GM21576 (cell line): ENCODE data around the gene DDRGK1.
"Not testable (repeated sequence)": the region's sequence is repeated elsewhere in the genome, so short reads cannot be mapped to it uniquely, and the experiment has no call there.

Source experiments
- ATAC-seq: cut with Tn5 transposase; IDR thresholded peaks from one replicate; pipeline ENCODE4 v1.9.1; 2021; ENCODE audit warnings: mild to moderate bottlenecking, moderate library complexity; ENCODE audit not compliant: unreplicated experiment

DDRGK1 gene

DNA sequence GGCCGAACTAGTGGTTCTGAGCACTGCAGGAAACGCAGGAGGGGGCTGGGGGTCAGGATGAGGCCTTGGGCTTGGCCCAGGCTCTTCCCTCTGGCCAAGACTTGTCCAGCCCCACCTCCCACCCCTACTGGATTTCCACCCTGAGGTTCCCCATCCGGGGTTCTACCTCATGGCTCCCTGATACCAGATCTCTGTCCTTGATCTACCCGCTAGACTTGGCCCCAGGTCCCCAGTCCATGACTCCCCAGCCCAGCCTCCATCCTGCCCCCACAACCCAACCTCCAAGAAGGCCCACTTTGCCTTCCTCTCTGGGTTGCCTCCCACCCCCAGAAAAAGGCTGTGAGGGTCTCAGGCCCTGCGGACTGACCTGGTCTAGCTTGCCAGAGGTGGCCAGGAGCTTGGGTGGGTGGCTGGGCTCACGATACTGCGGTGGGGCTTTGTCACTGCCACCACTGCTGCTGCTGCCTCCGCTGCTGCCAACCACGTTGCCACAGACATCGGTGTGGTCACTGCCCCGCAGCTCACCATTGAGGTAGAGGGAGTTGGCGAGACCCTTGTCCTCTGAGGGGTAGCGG, 38.1 kb downstream of the DDRGK1 start:
- ATAC-seq: no peak

DNA sequence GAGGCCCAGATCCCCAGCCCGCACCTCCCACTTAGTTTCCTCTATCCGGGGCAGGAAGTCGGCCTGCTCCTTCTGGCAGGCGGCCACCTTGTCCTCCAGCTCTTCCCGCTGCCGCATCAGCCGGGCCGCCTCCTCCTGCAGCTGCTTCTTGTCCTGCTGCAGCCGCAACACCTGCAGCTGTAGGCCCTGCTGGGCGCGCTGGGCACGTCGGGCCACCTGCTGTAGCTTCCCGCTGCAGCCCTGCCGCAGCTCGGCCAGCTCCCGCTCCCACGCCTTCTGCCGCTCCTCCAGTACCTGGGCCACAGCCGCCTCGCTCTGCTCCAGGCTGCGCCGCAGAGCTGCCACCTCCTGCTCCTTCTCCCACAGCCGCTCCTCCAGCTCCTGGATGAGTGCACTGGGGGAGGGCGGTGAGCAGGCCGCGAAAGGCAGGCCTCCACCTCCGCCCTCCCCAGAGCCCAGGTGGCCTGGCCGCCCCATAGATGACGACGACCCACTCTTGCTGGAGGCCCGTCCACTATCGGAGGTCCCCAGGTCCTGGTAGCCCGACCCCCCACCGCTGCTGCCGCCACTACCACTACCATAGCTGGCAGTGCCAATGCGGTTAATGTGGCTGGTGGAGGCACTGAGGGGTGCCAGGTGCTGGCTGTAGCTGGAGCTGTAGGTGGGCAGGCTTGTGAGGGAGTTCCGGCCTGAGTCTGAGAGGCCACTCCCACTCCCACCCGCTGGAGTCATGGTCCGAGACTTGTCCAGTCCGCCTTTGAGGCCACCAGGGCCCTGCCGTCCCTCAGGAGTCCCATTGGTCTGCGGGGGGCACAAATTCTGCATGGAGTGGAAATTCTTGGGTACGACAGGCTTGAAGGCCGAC, 38.8 kb downstream of the DDRGK1 start:
- ATAC-seq: no peak

DNA sequence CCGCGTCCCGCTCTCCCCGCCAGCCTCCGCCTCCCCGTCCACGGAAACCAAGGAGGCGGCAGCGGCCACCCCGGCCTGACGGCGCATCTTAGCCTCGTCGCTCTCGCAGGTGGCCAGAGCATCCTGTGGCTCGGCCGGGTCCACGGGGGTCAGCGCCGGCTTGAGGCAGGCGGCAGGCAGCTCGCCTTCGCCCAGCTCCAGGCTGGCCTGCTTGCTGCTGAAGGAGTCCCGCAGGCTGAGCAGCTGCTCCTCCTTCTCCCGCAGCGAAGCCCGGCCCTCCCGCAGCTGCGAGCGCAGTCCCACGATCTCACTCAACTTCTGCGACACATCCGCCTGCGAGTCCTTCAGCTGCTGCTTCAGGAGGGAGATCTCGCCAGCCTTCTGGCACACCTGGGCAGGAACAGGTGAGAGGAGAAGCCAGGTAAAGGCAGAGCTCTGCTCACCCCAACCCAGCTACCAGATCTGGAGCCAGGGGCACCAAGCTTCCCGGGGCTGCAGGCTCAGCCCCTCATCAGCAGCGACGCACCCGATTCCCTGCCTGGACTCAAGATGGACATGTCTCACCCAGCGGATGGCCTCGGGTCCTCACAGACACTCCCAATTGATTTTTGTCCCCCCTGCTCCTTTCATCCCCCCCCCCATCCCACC, 39.6 kb downstream of the DDRGK1 start:
- ATAC-seq: no peak

DNA sequence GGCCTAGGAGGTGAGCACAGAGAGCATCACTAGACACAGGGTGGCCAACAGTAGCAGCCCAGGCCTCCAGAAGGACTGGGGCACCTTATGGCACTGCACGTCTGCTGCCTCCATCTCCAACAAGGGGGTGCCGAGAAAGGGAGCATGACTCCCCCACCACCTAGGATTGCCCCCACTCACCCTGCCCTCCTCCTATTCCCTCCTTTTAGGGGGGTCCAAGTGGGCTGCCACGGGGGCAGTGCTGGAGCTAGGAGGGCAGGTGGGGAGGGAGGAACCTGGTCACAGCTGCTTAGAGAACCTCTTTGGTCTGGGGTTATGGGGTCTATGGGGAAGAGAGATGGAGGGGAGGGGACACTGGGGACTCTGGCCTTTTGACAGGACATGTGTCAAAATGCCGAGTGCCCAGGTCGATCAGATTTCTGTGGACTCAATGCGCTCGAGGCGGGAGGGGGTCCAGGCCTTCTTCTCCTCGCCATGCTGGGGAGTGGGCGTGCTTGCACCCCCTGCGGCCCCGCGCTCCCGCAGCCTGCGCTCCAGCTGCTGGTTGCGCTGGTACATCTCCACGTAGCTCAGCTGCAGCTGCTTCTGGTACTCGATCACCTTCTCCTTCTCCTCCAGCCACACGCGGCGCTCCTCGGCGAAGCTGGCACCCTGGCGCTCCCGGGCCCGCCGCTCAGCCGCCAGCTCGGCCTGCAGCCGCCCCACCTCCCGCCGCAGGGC, 40.3 kb downstream of the DDRGK1 start:
- no peak for ATAC-seq

DNA sequence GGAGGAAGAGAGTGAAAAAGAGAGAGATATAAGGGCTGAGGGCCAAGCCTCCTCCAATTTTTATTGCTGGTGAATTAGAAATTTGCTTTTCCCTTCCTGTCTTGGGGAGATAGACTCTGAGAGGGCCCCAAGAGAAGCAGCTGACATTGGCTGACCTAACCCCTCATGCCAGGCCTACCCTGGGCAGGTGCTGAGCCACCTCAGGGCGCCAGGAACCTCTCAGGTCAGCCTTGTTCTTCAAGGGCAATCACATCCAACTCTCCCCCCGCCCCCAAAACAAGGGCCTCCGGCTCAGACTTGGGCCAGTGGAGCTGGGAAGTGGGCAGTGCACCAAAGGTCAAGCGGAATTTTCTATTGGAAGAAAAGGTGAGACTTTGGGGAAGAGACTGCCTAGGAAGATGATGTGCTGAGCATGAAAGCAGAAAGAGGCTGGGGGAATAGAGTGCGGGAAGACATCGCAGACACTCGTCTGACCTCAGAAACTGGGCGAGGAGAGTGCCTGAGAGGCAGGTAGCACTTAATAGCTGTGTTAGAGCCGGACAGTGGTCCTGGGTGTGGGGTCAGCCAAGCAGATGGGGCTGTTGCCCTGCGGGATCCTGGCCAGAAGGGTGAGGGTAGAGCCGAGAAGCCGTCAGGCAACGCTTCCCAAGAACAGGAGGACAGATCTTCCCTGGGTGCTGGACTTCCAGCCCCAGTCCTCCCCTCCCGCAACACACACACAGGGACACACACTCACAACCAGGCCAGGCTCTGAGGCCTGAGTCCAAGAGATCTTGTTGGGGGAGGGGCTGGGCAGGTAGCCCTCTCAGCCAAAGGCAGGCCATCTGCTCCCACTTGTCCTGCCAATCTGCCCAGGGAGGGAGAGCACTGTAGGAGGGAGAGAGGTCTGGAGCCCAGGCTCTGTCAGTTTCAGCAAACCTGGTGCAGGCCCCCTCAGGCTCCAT, 41.1 kb downstream of the DDRGK1 start:
- ATAC-seq: no peak

DNA sequence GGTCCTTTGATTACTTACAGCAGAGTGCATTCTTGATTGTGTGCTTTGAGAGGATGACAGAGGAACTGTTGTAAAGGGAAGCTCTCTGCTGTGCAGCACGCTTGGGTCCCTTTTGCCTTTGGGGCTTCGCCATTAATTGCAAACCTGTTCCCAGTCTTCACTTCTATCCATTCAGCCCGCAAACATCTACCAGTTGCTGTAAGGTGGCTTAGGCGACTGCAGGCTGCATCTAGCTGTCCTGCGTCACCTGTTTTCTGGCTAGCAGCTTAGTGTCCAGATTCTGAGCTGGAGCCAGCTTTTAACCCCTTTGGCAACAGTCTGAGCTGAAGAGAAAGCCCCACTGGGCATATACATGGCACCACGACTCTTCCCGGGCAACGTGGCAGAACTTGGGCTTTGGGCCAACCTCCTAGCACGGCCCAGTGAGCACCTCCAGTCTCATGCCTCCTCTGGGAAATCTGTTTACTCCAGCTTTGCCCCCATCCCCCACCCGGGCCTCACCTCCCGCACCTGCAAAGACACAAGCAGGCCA, 42.3 kb downstream of the DDRGK1 start:
- ATAC-seq: no peak

DNA sequence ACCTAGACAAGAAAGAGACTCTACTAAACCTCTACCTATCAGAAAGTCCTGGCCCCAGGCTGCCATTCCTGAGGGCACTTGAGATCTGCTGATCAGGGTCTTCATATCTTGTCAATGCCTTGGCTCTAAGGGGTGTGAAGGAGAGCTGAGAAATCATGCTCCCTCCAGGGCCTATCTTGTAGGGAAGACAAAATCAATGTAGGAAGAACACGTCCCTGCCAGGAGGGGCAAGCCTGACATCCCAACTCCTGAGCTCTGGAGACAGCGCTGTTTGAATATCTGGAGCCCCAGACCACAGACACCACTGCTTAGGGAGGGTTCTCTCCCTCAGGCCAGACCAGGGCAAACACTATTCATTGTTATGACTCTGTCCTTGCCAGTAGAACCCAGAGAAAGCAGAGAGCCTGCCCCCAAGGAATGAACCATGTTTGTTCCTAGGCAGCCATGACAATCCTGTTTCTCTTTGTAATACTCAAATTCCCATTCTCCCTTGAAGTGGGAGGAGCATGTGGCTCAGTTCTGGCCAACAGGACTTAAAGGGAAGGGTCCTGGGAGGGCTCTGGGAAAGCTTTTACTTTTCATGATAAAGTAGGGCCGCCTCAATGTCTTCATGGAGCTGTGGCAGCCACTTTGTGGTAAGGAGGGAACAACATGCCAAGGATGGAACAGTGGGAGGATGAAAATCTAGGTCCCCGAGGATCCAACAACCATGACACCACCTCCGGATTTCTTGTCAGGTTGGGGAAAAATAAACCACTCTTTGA, 43.0 kb downstream of the DDRGK1 start:
- ATAC-seq: no peak

DNA sequence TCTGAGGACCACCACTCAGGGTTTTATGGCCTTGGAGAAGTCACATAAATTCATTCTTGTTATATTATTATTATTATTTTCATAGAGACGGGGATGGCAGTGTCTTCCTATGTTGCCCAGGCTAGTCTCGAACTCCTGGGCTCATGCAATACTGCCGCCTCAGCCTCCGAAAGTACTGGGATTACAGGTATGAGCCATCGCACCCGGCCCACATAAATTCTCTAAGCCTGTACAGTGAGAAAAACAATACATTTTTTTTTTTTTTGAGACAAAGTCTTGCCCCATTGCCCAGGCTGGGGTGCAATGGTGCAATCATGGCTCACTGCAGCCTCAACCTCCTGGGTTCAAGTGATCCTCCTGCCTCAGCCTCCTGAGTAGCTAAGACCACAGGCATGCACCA, 44.1 kb downstream of the DDRGK1 start:
- no peak for ATAC-seq

DNA sequence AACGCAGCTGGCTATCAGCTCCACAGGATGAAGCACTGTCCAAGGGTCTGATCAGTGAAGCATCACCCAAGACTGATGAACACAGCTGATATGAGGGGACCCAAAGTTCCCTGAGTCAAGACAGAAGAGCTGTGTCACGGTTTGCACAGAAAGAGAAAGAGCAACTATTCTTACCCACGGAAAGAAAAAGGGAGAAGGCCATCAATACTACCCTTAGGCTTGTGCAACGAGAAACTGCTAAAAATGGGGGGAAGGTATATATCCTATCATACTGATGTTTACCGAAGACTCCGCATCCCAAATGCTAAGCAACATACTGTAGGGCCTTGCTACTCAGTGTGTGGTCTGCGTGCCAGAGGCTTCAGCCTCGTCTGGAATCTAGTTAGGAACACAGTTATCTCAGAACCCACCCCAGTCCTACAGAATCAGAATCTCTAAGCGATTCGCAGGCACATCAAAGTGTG, 45.5 kb downstream of the DDRGK1 start:
- no peak for ATAC-seq

DNA sequence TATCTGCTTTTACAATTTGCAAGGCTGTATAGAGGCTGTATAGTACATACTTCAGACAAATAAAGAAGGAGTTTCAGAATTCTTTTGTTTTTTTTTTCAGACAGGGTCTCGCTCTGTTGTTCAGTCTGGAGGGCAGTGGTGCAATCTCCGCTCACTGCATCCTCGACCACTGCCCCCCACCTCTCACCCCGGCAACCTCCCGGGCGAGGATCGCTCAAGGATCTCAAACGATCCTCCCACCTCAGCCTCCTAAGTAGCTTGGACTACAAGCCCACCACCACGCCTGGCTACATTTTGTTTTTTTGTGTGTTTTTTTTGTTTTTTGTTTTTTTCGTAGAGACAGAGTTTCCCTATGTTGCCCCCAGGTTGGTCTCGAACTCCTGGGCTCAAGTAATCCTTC, 46.7 kb downstream of the DDRGK1 start:
- ATAC-seq: no peak

DNA sequence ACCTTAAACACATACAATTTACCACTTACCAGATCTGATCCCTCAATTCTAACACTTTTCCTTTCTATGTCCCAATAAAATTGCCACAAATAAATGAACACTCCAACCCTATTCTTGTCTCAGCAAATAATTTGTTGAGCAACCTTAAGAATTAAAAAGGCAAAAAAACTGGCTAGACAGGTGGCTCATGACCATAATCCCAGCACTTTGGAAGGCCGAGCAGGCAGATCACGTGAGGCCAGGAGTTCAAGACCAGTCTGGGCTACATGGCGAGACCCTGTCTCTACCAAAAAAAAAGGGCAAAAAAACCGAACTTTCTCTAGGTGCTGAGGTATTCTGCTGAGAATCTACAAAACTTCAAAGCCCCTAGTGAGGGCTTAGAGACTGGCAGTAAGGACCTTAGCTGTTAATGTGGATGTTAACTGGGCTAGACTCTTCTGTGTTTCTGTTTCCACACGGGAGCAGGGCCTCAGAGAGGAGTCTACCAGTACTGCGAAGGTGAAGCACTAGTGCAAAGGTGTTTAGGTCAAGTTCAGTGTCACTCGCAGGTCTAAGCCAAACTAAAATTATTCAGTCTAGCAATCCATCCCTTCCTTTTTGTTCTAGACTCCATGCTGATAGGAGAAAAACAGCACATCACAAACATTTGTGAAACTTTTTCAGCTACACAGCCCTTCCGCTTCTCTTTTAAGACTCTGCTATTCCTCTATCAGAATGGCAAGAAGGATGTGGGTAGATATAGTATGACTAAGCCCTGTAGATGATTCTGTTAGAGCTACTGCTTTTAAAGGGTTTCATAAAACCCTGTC, 47.5 kb downstream of the DDRGK1 start:
- ATAC-seq: peak; percentile 61

DNA sequence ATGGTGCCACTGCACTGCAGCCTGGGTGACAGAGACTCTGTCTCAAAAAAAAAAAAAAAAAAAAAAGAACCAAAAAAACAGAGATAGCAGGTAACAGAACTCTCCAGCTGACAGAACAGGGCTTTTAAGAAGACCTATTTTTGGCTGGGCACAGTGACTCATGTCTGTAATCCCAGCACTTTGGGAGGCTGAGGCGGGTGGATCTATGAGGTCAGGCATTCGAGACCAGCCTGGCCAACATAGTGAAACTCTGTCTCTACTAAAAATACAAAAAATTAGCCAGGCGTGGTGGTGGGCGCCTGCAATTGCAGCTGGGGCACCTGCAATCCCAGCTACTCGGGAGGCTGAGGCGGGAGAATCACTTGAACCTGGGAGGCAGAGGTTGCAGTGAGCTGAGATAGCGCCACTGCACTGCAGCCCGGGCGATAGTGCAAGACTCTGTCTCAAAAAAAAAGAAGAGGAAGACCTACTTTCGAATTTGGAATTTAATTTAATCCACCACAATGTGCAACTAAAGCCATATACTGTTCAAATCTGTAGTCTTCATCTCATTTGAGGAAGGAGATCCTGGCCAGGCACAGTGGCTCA, 52.3 kb downstream of the DDRGK1 start:
- not testable (repeated sequence) for ATAC-seq

DNA sequence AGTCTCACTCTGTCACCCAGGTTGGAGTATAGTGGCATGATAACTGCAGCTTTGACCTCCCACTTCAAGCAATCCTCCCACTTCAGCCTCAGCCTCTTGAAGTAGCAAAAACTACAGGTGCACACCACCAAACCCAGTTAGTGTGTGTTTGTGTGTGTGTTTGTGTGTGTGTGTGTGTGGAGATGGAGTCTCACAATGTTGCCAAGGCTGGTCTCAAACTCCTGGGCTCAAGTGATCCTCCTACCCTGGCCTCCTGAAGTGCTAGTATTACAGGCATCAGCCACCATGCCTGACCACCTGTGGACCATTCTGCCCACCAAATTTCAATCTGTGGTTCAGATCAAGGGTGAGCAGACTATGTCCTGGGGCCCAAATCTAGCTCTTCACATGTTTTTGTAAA, 53.6 kb downstream of the DDRGK1 start:
- ATAC-seq: no peak

DNA sequence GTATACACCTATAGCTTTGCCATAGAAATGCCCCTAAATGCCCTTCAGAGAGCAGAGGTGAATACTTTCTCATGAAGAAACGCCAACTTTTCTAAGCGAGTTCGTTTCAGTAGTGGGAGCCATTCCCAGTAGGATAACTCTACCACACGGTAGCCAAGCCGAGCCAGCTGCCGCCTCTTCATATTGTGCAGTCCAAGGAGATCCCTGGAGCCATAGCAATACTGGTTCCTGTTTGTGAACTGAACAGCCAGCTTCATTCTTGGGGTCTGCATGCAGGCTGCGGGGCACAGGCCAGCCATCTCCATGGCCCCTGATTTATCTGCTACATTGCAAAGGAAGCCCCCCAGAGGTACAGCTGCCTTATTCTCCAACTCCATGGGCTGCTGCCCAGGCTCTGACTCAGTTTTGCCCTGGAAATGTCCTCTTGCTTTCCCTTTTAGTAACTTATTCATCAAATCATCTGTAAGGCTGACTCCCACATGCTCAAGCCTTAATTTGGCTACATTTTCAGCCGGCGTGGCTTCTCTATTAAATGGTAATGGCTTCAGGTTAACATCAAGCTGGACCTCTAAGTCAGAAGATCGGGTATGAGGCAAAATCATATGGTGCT, 57.6 kb downstream of the DDRGK1 start:
- ATAC-seq: no peak

DNA sequence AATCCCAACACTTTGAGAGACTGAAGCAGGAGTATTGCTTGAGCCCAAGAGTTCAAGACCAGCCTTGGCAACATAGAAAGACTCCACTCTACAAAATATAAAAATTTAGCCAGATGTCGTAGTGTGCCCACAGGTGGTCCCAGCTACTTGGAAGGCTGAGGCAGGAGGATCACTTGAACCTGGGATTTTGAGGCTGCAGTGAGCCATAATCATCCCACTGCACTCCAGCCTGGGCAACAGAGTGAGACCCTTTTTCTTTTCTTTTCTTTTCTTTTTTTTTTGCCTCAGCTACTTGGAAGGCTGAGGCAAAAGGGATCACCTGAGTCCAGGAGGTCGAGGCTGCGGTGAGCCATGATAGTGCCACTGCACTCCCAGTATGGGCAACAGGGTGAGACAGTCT, 62.7 kb downstream of the DDRGK1 start:
- ATAC-seq: no peak
